RWPE2 (cell line): ENCODE measurements around the gene DACH2.

Experiments
- ATAC-seq: fragments of 200-7000 bp; cut with Tn5 transposase; 3 replicates; pipeline ENCODE4 v1.9.1; 2021; ENCODE audit warnings: low read depth
- DNase-seq: peaks from one replicate; pipeline ENCODE4 v3.0.0-alpha.2; 2020; ENCODE audit warnings: low spot score
- H3K27ac ChIP-seq: fragments of 450-650 bp; 2 replicates; pipeline ENCODE4 v1.5.1; 2017; ENCODE audit warnings: mild to moderate bottlenecking; ENCODE audit not compliant: poor library complexity, severe bottlenecking
- H3K27me3 ChIP-seq: fragments of 250-450 bp; sonication (Bioruptor Pico); 2 replicates; pipeline ENCODE4 v1.5.1; 2021; ENCODE audit warnings: mild to moderate bottlenecking, moderate library complexity; ENCODE audit not compliant: insufficient read depth, poor library complexity, severe bottlenecking
- H3K36me3 ChIP-seq: fragments of 250-450 bp; sonication (Bioruptor Pico); 2 replicates; pipeline ENCODE4 v1.5.1; 2020; ENCODE audit warnings: low read depth, mild to moderate bottlenecking, moderate library complexity
- H3K4me1 ChIP-seq: fragments of 250-450 bp; sonication (Bioruptor Pico); 2 replicates; pipeline ENCODE4 v1.5.1; 2021; ENCODE audit warnings: mild to moderate bottlenecking, moderate library complexity; ENCODE audit not compliant: insufficient read depth, poor library complexity, severe bottlenecking
- H3K4me3 ChIP-seq: fragments of 250-450 bp; sonication (Bioruptor Pico); 2 replicates; pipeline ENCODE4 v1.5.1; 2021; ENCODE audit warnings: mild to moderate bottlenecking, moderate library complexity; ENCODE audit not compliant: severe bottlenecking
- H3K9me3 ChIP-seq: fragments of 250-450 bp; sonication (Bioruptor Pico); 2 replicates; pipeline ENCODE4 v1.5.1; 2021; ENCODE audit warnings: mild to moderate bottlenecking, moderate library complexity; ENCODE audit not compliant: severe bottlenecking
- TF ChIP-seq, protein P1 (sequence below): fragments of 450-650 bp; IDR thresholded peaks from one replicate; pipeline ENCODE4 v1.5.1; 2017; ENCODE audit warnings: mild to moderate bottlenecking, moderate library complexity; ENCODE audit not compliant: poor library complexity, severe bottlenecking

The DACH2 gene

DNA sequence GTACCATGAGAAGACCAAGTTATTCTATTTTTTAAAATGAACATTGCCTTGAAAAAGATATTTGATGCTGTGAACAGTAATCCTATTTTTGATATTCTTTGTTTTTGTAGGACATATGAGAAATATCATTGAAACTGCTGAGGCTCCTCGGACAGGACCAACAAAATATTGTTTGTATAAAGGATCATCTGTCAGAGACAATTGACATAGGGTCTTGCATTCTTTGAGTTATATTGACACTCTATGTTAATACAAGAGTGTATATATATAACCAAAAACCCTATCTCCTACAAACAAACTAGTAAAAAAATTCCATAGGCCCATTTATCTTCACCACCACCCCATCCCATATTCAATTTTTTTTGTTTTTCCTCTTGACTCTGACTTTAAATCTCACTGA is 222.7 kb downstream of the DACH2 start:
- ATAC-seq (no peak), DNase-seq (no peak)
- no peaks in the 10 kb centered on the region for H3K27me3 ChIP-seq
- no peaks in the 10 kb centered on the region for H3K4me1 ChIP-seq
- H3K4me3 ChIP-seq: no peak overlapping the region
- H3K9me3 ChIP-seq: no peaks in the 10 kb centered on the region
- H3K36me3 ChIP-seq: no peaks in the 10 kb centered on the region
- TF ChIP-seq, protein P1, sequence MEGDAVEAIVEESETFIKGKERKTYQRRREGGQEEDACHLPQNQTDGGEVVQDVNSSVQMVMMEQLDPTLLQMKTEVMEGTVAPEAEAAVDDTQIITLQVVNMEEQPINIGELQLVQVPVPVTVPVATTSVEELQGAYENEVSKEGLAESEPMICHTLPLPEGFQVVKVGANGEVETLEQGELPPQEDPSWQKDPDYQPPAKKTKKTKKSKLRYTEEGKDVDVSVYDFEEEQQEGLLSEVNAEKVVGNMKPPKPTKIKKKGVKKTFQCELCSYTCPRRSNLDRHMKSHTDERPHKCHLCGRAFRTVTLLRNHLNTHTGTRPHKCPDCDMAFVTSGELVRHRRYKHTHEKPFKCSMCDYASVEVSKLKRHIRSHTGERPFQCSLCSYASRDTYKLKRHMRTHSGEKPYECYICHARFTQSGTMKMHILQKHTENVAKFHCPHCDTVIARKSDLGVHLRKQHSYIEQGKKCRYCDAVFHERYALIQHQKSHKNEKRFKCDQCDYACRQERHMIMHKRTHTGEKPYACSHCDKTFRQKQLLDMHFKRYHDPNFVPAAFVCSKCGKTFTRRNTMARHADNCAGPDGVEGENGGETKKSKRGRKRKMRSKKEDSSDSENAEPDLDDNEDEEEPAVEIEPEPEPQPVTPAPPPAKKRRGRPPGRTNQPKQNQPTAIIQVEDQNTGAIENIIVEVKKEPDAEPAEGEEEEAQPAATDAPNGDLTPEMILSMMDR: no peak
- H3K27ac ChIP-seq: no peak overlapping the region

DNA sequence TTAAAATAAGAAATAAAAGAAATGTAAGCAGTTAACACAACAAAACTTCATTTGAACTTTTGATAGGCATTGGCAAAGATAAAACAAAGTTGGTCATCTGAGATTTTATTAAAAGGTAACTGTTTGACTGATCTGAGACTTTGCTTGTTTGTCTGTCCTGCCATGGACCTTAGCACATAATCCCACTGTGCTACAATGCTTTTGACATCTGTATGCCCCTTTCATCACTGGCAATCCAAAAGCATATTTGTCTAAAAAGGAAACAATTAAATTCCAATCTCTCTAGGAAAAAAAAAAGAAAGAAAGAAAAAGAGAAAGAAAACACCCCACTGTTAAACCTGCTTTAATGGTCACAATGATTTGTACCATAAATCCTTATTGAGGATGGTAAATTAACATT is 231.0 kb downstream of the DACH2 start:
- TF ChIP-seq, protein P1: no peak
- no peak for DNase-seq
- Histone ChIP-seq H3K4me3 (no peak overlapping the region), H3K27me3 (no peaks in the 10 kb centered on the region), H3K9me3 (no peaks in the 10 kb centered on the region), H3K4me1 (no peaks in the 10 kb centered on the region), H3K36me3 (no peaks in the 10 kb centered on the region), H3K27ac (no peak overlapping the region)
- ATAC-seq: no peak

DNA sequence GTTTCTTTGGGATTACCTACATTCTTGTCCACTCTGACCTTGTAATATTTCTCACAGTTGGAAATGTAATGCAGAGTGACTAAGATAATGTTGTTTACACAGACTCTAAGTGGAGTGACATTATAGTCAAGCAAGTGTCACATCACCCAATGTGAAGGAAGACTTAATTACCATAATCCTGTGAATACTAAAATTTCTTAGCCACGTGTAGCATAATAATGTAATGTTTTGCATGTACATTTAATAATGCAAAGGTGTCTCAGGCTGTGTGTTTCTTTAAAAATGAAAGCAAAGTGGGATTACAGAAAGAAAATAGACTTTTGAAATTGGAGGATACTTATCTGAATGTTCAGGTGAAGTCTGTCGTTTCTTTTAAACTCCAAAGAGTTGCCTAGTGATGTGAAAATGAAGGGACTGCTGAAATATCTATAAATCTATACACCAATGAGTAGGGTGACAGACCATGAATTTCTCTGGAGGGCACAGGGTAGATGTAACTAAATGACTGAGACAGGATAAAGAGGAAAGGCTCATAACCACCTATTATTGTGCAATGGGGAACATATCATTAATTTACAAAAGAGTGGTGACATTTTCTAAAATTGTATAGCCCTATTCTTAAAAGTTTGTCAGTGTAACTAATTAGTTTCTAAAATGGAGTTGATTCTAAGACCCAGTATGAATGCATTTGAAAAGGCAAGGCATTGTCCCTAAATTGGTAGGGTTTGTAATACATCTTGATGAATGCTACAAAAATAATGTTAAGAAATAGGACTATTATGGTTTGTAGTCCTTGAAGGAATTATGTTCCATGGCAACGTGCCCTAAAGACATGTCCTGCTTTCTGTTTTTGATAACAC is 235.7 kb downstream of the DACH2 start:
- no peaks in the 10 kb centered on the region for H3K9me3 ChIP-seq

DNA sequence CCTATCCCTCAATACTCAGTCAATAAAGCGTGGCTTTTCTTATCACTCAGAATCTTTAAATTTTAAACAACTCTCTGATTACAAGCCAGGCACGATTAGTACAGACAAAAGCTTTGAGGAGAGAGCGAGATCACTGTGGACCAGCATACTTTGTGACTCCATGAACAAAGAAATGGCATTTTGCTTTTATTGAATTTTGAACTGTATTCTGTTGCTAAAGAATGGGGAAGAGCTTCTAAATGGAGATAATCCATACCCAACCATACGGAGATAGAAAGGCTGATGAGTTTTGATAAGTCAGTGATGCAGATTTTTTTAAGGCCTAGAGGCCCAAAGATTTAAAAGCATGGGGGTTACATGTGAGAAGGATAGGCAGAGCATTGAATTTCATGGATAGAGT is 259.1 kb downstream of the DACH2 start:
- Histone ChIP-seq H3K27me3 (no peaks in the 10 kb centered on the region), H3K27ac (no peak overlapping the region), H3K4me1 (no peaks in the 10 kb centered on the region), H3K36me3 (no peaks in the 10 kb centered on the region), H3K9me3 (no peaks in the 10 kb centered on the region), H3K4me3 (no peak overlapping the region)
- DNase-seq: no peak
- ATAC-seq: no peak
- TF ChIP-seq, protein P1: no peak

More for the DNA sequence above, 235.7 kb downstream of the DACH2 start:
- no peaks in the 10 kb centered on the region for H3K36me3 ChIP-seq
- no peak for DNase-seq
- no peak for ATAC-seq
- no peak overlapping the region for H3K4me3 ChIP-seq
- TF ChIP-seq, protein P1: no peak
- H3K27me3 ChIP-seq: no peaks in the 10 kb centered on the region
- H3K27ac ChIP-seq: no peak overlapping the region
- H3K4me1 ChIP-seq: no peaks in the 10 kb centered on the region

DNA sequence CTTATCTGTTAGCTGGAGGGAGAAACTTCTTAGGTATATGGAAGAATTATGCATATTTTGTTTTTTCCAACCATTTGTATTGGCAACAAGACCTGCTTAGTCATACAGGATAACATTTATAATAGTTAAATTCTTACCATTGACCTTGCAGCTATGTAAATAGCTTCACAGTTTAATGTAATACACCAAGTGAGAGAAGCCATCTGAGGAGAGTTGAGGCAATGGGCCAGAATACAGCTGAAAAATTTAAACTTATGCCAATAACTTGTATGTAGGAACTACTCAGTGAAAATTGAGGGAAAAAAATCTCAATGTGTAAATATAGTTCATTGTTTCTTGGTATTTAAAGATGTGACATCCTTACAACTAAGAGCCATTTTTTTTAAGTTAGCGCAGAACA is 273.5 kb downstream of the DACH2 start:
- H3K4me1 ChIP-seq: no peaks in the 10 kb centered on the region
- H3K36me3 ChIP-seq: no peaks in the 10 kb centered on the region
- TF ChIP-seq, protein P1: no peak

More for the DNA sequence above, 273.5 kb downstream of the DACH2 start:
- Histone ChIP-seq H3K27ac (no peak overlapping the region), H3K9me3 (no peaks in the 10 kb centered on the region), H3K27me3 (no peaks in the 10 kb centered on the region), H3K4me3 (no peak overlapping the region)
- DNase-seq (no peak), ATAC-seq (no peak)
